ENCODE data around the gene HES4.

The HES4 gene

DNA sequence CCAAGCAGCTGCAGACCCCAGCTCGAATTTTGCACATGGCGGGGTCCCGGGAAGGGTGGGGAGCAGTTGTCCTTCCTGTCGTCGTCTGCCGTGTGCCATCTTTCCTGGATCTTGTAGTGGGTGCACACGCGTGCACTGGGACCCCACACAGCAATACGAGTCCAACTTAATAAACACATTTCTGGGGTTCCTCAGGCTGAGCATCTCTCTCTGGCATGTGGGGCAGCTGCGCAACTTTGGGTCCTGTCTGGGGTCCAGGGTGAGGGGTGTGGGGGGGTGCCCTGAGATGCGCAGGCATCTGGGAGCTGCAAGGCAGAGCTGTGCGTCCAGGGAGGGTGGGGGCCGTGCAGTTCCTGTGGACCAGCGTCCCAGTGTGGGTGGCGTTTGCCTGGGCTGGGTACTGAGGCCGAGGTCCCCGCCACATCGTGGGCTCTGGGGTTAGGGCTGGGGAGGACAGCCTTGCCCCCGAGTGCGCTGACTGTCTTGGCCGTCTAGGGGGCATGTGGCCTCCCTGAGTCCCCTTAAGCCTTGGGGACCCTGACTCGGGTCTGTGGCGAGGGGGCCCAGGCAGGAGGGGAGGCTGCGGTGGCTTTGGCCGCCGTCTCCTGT is 34.3 kb downstream of the HES4 start:
- no peak for DNase-seq

DNA sequence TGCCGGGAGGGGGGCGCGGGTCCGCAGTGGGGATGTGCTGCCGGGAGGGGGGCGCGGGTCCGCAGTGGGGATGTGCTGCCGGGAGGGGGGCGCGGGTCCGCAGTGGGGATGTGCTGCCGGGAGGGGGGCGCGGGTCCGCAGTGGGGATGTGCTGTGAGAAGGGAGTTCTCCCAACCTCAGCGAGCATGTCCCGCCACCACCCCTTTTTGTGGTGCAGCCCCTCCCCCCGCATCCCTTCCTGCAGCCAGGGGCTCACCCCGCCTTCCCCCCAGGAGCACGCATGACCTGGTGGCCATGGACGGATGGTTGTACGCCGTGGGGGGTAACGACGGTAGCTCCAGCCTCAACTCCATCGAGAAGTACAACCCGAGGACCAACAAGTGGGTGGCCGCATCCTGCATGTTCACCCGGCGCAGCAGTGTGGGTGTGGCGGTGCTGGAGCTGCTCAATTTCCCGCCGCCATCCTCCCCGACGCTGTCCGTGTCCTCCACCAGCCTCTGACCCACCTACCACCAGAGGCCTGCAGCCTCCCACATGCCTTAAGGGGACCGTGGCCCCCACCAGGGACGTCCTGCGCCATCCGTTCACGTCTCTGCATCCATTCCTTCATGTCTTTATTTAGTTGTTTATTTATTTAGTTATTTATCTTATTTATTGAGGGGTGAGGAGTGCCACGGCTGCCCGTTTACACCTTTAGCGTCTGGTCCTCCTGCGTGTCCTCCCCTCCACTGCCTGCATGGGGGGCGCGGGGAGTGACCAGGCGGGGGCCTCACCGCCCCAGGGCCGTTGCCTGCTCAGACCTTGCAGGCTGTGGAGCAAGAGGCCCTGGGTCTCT is 35.0 kb downstream of the HES4 start:
- DNase-seq: no peak

DNA sequence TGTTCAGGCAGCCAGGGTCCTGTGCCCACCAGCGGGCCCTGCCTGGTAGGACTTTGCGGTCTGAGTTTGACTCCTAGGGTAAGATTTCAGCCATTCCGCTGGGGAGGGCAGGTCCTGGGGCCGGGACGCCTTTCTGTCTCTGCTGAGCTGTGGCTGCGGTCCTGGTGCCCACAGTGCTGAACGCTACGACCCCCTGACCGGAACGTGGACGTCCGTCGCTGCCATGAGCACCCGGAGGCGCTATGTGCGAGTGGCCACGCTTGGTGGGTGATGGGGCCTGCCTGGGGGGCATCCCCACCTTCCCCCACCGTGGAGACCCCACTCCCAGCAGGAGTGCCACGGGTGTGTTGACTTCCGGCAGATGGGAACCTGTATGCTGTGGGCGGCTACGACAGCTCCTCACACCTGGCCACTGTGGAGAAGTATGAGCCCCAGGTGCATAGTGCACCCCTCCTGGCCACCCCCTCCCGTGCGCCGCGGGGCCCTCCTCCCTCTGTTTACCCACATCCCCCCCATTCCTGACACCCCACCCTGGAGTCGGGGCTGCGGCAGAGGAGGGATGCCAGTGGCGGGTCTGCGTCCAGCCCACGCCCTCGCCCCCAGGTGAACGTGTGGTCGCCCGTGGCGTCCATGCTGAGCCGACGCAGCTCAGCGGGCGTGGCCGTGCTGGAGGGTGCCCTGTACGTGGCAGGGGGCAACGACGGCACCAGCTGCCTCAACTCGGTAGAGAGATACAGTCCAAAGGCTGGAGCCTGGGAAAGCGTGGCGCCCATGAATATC is 36.0 kb downstream of the HES4 start:
- DNase-seq: no peak

DNA sequence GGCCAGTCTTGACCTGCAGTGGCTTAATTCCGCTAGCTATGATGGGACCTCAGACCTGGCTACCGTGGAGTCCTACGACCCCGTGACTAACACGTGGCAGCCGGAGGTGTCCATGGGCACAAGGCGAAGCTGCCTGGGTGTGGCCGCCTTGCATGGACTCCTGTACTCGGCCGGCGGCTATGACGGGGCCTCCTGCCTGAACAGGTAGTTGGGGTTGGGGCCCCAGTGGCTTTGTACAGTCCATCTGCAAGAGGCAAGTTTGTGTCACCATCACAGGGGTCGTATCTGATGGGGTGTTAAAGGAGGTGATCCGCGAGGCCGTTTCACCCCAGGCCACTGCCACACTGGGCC is 36.6 kb downstream of the HES4 start:
- no peak for DNase-seq

DNA sequence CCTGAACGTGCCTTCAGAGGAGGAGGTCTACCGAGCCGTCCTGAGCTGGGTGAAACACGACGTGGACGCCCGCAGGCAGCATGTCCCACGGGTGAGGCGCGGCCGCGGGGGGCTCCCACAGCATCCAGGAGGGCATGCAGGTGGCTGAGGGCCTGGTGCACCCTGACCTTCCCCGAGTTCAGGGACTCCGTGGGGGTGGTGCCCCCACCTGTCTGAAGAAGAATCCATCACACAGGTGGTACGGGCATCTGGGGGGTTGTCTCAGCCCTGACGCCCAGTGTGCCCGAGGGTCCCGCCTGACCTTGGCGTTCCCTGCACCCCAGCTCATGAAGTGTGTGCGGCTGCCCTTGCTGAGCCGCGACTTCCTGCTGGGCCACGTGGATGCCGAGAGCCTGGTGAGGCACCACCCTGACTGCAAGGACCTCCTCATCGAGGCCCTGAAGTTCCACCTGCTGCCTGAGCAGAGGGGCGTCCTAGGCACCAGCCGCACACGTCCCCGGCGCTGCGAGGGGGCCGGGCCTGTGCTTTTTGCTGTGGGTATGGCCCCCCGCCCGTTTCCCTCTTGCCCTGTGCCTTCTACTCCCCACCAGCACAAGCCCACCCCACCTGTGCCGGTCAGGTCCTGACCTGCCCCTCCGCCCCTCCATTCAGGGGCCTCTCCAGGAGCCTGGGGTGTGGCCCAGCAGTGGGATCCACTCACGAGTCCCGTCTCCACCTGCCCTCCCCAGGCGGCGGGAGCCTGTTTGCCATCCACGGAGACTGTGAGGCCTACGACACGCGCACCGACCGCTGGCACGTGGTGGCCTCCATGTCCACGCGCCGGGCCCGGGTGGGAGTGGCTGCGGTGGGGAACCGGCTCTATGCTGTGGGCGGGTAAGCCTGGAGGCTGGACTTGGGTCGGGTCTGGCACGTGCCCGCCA is 37.3 kb downstream of the HES4 start:
- DNase-seq: no peak

DNA sequence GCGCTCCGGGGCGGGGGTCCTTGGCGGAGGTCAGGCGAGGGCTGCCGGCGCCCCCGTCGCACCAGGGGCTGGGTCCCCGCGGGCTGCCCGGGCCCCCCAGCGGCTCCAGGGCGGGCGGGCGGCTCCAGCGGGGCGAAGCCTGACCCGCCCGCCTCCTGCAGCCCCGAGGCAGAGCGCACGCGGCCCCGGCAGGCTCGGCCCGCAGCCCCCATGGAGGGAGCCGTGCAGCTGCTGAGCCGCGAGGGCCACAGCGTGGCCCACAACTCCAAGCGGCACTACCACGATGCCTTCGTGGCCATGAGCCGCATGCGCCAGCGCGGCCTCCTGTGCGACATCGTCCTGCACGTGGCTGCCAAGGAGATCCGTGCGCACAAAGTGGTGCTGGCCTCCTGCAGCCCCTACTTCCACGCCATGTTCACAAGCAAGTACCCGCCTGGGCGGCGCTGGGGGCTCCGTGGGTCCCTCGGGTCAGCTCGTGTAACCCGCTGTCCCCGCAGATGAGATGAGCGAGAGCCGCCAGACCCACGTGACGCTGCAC is 38.7 kb downstream of the HES4 start:
- DNase-seq: peak; percentile 34

DNA sequence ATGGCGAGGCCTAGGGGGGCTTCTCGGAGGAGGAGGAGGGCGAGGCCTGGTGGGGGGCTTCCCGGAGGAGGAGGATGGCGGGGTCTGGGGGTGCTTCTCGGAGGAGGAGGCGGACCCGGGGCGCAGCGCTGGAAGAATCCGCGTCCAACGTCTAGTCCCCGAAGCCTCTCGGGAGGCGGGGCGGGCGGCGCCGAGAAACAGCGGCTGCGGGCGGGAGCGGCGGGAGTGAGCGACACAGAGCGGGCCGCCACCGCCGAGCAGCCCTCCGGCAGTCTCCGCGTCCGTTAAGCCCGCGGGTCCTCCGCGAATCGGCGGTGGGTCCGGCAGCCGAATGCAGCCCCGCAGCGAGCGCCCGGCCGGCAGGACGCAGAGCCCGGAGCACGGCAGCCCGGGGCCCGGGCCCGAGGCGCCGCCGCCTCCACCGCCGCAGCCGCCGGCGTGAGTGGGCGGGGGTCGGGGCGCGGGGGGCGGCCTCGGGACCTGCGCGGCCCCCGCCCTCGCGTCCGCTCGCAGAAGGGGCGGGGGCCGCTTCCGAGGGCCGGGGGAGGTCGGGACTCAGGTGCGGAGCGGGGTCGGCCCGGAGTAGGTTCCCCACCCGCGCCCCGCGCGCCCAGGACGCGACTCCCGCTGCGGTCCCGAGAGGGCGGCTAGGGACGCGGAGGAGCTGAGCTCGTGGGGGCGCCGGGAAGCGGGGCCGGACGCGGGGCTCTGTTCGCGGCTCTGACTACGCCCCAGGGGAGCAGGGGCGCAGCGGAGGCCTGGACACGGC is 39.4 kb downstream of the HES4 start, which contains the start of gene KLHL17:
TSS of gene KLHL17 (plus strand) at position 222 of the 769 bp plus-strand sequence. CDS start at position 332, 110 bp downstream.
- peak; percentile 77 for DNase-seq

DNA sequence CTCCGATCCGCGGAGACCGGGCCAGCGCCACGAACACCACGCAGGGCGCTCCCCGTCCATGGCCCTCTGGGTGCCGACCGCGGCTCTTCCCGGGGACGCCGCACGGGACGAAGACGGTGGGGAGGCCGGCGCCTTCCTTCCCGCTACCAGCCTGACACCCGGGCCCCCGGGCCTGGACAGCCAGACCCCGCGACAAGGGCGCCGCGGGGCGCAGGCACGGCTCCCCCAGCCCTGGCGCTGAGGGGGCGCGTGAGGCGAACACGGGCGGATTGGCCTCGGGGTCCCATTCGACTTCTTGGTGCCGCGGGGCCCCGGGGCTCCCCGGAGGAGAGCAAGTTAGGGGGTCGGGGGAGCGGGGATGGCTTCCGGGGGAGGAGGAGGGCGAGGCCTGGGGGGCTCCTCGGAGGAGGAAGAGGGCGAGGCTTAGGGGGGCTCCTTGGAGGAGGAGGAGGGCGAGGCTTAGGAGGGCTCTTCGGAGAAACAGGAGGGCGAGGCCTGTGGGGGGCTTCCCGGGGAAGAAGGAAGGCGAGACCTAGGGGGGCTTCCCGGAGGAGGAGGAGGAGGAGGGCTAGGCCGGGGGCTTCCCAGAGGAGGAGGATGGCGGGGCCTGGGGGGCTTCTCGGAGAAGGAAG is 40.0 kb downstream of the HES4 start:
- no peak for DNase-seq

DNA sequence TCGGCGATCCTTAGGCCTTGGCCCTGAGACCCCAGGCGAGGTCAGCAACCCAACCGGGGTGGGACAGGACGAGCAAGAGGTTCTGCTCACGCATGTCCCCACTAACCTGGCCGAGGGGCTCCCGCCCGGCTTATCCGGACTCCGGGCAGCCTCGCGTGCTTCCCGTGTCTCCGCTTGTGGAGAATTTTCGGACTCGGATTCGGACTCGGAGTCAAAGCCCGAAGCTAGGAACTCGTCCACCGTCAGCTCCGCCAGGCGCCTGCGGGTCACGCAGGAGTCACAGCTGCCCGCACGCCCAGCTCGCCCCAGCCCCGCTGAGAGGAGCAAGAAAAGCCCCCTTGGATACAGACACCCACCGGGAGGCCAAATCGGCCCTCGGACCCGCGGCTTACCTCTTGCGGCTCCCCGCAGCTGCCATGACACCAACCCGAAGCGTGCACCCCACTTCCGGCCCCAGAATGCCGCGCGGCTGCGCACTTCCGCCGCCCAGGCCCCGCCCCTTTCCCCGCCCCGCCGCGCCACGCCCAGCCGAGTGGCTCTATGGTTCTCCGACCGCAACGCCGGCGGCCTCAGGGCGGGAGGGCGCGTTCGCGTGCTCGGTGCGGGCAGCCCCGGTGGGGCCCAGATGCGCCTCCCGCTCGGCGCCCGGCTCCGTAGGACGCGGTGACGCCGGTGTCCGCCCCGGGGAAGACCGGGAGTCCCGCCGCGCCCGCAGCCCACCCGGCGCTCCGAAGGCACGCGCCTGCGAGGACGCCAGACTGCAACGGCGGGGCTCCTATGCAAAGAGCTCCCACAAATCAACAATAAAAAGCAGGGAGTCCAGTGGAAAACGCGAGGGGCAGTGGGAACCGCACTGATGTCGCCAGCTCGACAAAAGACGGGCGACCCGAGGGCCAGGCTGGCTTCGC is 40.8 kb downstream of the HES4 start, which contains the start of gene NOC2L:
TSS of gene NOC2L (minus strand) at position 434 of the 908 bp plus-strand sequence. CDS start at position 418, 16 bp downstream.
- peak; percentile 90 for DNase-seq

DNA sequence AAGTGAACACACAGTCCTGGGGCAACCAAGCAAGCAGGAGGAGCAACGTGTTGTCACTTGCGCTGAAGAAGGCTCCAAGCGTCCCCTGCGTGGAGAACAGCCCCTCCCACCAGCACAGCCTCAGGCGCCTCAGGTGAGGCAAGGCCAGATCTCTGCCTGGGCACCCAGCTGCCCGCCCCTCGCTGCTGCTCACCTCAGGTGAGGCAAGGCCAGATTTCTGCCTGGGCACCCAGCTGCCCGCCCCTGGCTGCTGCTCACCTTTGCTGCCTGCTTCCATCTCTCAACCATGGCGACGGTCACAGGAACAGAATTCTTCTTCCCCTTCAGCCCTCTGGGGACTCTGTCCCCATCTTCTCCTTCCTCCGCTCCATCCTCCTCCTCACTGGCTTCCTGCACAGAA is 43.3 kb downstream of the HES4 start:
- no peak for DNase-seq

DNA sequence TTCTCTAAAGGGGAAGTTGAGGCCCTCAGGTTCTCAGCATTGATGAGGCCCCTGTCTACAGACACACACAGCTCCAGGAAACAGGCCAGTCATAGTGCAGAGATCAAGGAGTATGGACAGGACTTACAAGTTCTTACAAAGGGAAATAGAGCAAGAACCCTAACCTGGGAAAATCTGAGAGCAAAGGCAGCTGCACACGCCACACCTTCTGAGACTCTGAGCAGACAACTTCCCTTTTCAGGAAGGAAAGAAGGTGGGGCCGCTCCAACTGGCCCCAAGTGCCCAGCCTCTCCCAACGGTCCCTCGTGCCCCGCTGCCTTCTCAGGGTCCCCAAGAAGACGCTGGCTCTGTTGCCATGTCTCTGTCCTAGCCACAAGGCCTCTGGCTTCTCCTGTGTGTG is 44.4 kb downstream of the HES4 start:
- no peak for DNase-seq

DNA sequence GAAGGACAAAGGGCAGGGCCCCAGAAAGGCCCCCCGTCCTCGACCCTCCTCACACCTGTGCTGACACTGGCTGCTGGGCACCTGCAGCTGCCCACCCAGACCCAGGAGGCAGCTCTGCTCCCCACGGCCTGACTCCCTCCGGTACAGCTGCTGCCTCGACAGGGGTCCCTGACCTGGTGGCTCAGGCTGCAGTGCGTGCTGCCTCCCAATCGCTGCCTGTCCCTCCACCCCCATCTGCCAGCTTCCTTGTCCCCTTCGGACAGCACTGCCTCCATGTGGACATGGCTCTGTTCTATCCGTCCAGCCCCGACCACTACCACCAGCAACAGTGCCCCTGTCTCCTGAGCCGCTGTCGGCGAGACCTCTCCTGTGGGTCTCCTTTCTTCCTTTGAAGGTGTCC is 45.0 kb downstream of the HES4 start:
- no peak for DNase-seq

DNA sequence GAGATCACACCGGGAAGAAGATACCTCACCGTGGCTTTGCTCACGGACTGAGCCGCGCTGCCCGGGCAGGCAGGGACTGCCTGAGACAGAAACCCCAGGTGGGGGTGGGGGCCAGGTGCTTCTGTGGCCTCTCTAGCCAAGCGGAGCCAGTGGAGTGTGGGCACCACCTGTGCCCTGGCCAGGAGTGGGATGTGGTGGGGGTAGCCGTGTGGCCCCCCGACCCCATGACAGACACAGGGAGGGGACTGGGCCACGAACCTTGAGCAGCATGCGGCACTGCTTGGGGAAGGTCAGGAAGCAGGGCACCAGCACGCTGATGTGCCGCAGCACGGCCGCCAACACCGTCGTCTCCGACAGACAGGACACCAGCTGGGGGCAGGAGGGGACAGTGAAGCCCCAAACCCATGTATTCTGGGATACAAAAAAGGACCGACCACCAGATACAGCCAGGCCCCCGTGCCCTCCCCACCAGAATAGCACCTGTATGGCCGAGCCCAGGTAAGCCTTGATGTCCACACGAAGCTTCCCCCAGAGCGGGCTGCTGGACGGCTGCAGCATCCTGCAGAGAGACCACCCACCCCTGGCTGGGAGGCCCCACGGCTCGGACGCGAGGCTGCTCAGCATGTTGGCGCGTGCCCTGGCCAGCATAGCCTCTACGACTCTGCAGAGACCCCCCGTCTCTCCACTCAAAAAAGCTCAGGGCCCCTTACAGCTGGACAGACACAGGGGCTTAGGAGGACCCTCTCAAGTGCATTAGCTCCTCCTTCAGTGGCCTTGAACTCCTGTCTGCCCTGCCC is 46.2 kb downstream of the HES4 start:
- no peak for DNase-seq

DNA sequence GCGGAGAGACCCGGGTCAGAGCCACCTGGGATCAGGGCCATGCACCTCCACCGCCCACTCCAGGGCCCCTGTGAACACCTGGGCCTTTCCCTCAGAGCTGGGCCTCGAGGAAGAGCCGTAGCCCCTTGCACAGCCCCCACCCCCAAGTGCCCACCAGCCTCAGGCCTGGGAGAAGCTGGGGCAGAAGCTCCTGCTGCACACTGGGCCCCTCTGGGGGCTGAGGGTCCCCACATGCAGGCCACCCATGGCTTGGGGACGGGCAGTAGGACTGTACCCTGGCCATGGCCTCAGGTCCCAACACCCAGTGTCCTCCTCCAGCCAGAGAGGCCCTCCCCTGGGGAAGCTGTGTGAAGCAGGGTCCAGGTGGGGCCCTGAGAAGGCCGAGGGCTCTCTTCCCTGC is 47.3 kb downstream of the HES4 start:
- no peak for DNase-seq

DNA sequence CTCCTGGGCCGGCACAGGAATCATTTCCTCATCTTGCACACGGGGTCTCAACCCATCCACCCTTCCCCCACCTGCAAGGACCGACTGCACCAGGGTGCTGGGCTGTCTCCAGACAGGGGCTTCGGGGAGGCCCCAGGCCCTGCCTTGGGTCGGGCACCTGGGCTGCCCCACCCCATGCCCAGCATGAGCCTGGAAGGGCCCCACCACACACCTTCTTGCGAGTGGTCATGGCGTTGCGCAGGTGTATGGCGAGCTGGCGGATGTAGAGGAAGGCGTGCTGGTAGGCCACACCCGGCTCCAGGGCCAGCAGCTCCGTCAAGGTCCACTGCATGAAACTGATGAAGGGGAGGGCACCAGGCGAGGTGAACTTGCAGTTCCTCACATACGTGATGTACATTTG is 47.7 kb downstream of the HES4 start:
- DNase-seq: no peak

DNA sequence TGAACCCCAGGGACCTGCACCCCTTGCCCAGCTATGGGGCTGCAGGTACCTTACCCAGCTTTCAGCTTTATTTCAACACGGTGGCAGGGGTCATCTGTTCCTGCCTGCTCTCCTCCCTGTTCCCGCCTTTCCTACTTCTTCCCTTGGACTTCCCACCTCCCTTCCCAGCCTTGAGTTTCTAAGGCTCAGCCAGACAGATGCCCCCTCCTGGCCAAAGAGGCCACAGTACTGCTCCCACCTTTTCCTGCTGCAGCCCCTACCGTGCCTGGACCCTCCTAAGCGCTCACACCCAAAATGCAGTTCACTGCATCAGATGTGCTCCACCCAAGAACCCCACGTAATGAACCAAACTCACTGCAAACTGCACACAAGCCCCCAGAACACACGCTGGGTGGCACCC is 48.5 kb downstream of the HES4 start:
- peak; percentile 46 for DNase-seq

DNA sequence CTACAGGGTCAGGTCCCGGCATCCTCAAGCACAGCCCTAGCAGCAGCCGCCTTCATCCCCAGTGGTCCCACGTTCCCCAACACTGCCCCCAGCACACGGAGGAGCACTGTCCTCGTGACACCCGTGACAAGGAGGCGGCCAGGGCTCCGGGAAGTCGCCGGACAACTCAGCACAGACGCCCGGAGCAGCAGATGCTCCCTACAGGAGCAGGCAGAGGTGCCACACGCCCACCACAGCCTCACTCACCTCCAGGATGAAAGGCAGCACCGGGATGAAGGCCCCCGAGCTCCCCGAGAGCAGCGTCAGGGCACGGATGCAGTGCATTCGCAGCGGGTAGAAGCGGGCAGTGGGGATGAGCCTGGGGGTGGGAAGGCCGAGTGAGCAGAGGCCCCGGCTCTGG is 49.0 kb downstream of the HES4 start:
- DNase-seq: no peak

DNA sequence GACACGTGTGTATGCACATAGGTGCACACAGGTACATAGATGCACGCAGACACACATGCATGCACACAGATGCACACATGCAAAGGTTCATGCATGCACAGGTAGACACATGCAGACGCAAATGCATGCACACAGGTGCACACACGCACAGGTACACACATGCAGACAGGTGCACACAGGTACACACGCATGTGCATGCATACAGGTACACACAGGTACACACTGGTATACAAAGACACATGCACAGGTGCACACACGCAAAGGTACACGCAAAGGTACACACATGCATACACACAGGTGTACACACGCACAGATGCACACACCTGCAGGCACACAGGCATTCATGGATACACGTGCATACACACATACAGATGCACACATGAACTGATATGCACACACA is 49.6 kb downstream of the HES4 start:
- no peak for DNase-seq

Data from fibroblast of skin of right biceps (primary cell).